Dermis microvascular lymphatic vessel endothelial cell (primary cell): ENCODE measurements around the gene EFNB1. TPM values are rescaled to one million over a fixed set of nuclear protein-coding genes. Genes with fewer than 3 reads are reported as not detected.

ENCODE experiments used
- DNase-seq, 2 donors: peaks; one replicate each; pipeline versions ENCODE4 v3.0.0 to v3.0.0-alpha.2; 2010; ENCODE audit warnings: low read depth in 2 of 2
- total RNA-seq: library from RNA; depleted of rRNA; stranded (reverse); fragments of >200 nt; gene quantifications from 2 replicates; pipeline ENCODE4 v1.2.1, GENCODE V29; 2014

The EFNB1 gene
- total RNA-seq, 1 donor from 2014 or later: 18.9 TPM

GRCh38 chrX:68883800-68884199 lies 55.0 kb downstream of the EFNB1 start:
- DNase-seq: no peak

GRCh38 chrX:68889249-68889648 lies 60.4 kb downstream of the EFNB1 start:
- no peak for DNase-seq

Other genes with a start within 250 kb of the EFNB1 start
- 20.0 and 44.5 TPM in 2 replicates for gene STARD8, start 181.4 kb upstream of the EFNB1 start, total RNA-seq